ENCODE measurements around the gene TAF9B.
A peak's percentile ranks its signal among the peaks of the same experiment; 100 is the strongest.
"Not testable (repeated sequence)": the region's sequence is repeated elsewhere in the genome, so short reads cannot be mapped to it uniquely, and the experiment has no call there.

The TAF9B gene

GRCh38 chrX:78139160-78140123, at the start of gene TAF9B:
TSS of gene TAF9B (minus strand) at chrX:78139650. CDS start at chrX:78139611, 39 bp downstream.
- DNase-seq, result peak; percentile 44

DNA sequence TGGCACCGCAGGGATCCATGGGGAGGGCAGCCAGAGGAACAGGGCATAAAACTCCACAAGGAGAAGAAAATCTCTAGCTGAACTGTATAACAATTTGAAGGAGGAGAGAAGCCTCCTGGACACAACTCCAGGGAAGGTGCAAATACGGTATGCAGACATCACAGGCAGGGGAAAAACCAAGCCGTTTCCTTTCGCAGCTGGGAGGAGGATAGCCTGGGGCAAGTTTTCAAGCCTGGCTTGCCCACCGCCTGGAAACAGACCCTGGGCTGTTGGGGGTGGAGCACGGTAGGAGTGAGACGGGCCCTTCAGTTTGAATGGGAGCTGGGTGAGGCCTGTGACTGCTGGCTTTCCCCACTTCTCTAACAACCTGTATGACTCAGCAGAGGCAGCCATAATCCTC, 43.4 kb upstream of the TAF9B start:
- DNase-seq, result no peak

DNA sequence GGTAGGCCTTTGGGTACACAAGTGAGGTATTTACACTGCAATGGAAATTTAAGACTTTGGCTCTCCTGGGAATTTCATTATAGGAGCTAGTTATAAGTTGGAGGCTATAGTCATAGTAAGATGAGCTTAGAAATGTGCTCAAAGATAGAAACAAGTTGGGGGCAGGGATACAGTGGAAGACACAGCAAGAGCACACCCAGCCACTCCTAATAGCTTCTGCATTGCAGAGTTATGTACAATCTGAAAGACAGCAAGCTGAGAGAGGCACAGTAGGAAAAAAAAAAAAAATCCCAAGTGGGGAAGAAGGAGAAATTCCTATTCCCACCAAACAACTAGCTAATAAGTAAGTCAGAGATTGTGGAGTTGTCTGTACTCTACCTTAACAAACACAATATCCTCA, 41.9 kb upstream of the TAF9B start:
- DNase-seq, result no peak

DNA sequence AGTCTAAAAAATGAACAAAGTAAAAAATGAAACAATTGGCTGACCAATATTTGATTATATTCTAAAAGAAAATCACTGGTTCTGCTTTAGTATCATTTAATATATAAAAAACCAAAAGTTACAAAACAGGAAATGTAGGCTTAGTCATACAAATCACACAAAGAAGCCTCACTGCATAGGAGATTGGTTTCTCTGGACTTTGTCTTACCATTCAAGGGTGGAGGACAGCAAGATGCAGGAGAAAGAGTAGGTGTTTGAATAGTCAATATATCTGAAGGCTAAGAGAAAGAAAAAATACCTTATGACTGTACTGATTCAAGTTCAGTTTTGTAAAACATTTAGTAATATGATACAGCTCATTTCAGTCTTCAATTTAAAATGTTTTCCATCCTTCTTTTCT, 28.6 kb upstream of the TAF9B start:
- no peak for DNase-seq

DNA sequence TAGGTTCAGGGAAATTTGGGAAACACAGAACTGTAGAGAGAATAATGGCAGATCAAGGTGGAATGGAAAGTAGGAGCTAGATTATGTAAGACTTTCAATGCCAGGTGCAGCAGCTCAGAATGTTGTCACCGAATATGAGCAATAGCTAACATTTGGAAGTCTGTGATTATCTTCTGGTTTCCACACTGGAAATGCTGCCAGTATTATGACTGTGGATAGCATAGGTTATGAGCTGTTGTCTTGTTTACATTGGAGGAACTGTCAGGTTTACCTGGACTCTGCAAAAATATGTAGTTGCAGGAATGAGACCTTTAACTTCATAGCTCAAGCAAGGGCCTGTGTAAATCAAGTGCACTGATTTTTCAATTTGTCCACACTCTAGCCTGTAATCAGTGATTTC, 26.0 kb upstream of the TAF9B start:
- DNase-seq, result no peak

DNA sequence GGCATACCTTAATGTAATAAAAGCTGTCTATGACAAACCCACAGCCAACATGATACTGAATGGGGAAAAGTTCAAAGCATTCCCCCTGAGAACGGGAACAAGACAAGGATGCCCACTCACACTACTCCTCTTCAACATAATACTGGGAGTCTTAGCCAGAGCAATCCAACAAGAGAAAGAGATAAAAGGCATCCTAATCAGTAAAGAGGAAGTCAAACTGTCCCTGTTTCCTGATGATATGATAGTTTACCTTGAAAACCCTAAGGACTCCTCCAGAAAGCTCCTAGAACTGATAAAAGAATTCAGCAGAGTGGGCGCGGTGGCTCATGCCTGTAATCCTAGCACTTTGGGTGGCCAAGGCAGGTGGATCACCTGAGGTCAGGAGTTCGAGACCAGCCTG, 23.7 kb upstream of the TAF9B start:
- not testable (repeated sequence) for DNase-seq

GRCh38 chrX:78160711-78161110, 21.3 kb upstream of the TAF9B start:
- not testable (repeated sequence) for DNase-seq

- DNase-seq, result not testable (repeated sequence)
These were observed 18.4 kb upstream of the TAF9B start for GRCh38 chrX:78157846-78158245.

DNA sequence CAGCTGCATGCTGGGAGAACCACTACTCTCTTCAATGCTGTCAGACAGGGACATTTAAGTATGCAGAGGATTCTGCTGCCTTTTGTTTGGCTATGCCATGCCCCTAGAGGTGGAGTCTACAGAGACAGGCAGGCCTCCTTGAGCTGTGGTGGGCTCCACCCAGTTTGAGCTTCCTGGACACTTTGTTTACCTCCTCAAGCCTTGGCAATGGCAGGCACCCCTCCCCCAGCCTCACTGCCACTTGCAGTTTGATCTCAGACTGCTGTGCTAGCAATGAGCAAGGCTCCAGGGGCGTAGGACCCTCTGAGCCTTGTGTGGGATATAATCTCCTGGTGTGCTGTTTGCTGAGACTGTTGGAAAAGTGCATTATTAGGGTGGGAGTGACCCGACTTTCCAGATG, 17.9 kb upstream of the TAF9B start:
- DNase-seq, result not testable (repeated sequence)

DNA sequence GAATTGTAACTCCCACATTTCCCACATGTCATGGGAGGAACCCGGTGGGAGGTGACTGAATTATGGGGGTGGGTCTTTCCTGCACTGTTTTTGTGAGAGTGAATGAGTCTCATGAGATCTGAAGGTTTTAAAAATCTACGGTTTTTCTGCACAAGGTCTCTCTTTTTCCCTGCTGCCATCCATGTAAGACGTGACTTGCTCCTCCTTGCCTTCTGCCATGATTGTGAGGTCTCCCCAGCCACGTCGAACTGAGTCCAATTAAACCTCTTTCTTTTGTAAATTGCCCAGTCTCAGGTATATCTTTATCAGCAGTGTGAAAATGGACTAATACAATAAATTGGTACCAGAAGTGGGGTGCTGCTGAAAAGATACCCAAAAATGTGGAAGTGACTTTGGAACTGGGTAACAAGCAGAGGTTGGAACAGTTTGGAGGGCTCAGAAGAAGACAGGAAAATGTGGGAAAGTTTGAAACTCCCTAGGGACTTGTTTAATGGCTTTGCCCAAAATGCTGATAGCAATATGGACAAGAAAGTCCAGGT, 7.6 kb upstream of the TAF9B start:
- not testable (repeated sequence) for DNase-seq

DNA sequence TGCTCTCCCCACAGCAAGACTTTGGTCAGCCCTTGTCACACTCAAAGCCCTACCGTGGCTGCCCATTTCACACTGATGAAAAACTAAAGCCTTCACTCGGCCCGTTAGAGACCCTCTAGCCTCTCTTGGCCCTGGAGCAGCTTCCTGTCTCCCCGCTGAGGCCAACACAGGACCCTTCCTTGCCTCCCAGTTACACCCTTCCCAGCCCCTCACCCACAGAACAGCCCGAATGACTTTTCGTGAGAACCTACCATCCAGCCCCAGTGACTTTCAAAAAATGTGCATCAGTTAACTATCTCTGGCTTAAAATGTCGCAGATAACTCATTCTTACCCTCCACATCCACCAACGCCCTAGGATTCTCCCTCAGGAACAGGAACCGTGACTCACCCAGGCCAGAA, 756 bp upstream of the TAF9B start:
- no peak for DNase-seq

GRCh38 chrX:78133238-78133960, 6.1 kb downstream of the TAF9B start:
- DNase-seq, result no peak

- no peak for DNase-seq
These were observed 8.3 kb downstream of the TAF9B start for GRCh38 chrX:78131117-78131516.

GRCh38 chrX:78130396-78130795, 9.1 kb downstream of the TAF9B start:
- DNase-seq, result no peak

- no peak for DNase-seq
These were observed 9.7 kb downstream of the TAF9B start for GRCh38 chrX:78129714-78130113.

GRCh38 chrX:78125781-78126180, 13.7 kb downstream of the TAF9B start:
- not testable (repeated sequence) for DNase-seq

DNA sequence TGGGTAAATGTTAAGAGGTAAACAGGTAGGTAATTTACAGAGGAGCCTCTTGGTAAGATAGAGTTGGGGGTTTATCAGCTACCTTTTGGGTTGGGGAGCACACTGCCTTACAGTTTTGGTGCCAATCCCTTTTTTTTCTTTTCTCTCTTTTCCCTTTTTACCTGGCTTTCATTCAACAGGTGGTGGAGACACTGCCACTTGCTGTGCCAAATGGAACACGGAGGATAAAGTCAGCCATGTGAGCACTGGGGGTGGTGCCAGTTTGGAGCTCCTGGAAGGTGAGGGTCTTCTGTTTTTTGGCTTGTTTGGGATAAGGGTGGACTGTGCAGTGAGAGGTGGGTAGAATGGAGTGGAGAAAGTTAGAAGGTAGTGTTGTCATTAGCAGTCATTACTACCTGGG, 14.3 kb downstream of the TAF9B start:
- no peak for DNase-seq

- no peak for DNase-seq
These were observed 15.1 kb downstream of the TAF9B start for GRCh38 chrX:78124307-78124706.

DNA sequence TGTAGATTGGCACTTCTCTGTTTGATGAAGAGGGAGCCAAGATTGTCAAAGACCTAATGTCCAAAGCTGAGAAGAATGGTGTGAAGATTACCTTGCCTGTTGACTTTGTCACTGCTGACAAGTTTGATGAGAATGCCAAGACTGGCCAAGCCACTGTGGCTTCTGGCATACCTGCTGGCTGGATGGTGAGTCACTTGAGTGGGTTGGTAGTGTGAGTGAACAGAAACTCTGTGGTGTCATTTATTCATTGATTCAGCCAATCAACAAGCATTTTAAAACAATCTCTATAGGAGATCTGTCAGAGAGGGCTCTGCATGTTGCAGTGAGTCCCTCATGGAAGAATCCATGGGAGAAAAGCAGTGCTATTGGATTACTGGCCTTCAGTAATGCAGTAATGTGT, 16.3 kb downstream of the TAF9B start:
- no peak for DNase-seq

GRCh38 chrX:78119521-78120227, 19.8 kb downstream of the TAF9B start:
- no peak for DNase-seq

DNA sequence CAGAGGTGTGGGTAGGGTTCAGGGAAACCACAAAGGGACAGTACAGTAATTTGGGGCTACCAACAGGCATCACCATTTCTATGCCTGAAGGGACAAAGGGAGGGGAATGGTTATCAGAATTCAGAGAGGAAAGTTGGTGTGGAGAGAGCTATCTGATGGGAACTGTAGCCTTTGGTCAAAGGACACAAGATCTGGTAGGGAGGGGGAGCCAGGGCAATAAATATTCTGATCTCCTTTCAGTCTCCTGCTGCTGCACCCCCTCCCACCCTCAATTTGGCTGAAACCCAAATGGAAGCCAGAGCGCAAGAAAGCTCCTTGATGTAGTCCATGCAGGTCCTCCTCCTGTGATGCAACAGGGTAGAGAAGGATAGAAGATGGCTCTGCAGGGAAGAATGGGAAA, 20.8 kb downstream of the TAF9B start:
- DNase-seq, result no peak

DNA sequence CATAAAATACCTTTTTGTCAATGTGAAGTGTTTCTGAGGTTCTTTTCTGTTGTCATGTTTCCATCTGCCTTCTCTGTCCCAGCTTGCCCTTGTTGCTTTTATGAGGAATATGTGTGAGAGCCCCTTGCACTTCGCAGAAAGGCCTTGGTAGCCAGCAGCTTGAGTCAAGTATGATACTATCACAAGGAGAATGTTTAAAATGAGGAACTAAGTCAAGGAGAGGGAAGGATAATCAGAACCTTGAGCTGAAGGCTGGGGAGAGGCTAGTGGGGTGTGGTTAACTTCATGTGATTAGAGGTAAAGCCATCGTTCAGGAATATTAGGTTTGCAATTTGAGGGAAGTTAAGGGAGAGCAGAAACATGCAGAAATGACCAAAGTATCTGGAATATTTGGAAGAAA, 22.7 kb downstream of the TAF9B start:
- no peak for DNase-seq

- no peak for DNase-seq
These were observed 23.1 kb downstream of the TAF9B start for GRCh38 chrX:78116365-78116764.
